HepG2 (cell line): ENCODE measurements around the gene KANSL1. TPM values are rescaled to one million over a fixed set of nuclear protein-coding genes. Genes with fewer than 3 reads are reported as not detected.

Experiments used
- ARID2 ChIP-seq: sonication (generic); formaldehyde crosslinking; IDR thresholded peaks from 2 replicates; pipeline ENCODE4 v1.8.1; 2022; ENCODE audit warnings: mild to moderate bottlenecking, missing genetic modification reagents, borderline replicate concordance
- CBX1 ChIP-seq: IDR thresholded peaks from one replicate; pipeline ENCODE4 v1.6.1; 2016; ENCODE audit warnings: antibody characterized with exemption, low read depth
- CC2D1A ChIP-seq: sonication (generic); formaldehyde crosslinking; IDR thresholded peaks from 2 replicates; pipeline ENCODE4 v1.8.1; 2023; ENCODE audit warnings: mild to moderate bottlenecking, missing genetic modification reagents
- ELF3 ChIP-seq: IDR thresholded peaks from 2 replicates; pipeline ENCODE4 v1.6.1; 2016; ENCODE audit warnings: missing genetic modification reagents, missing compliant biosample characterization
- ETV6 ChIP-seq: sonication (generic); formaldehyde crosslinking; conservative IDR thresholded peaks from 2 replicates; pipeline ENCODE4 v1.4.0; 2020; ENCODE audit warnings: missing genetic modification reagents
- HMG20A ChIP-seq: IDR thresholded peaks from 2 replicates; pipeline ENCODE4 v1.6.1; 2016; ENCODE audit warnings: borderline replicate concordance
- HNRNPUL1 ChIP-seq: fragments of 200-400 bp; formaldehyde crosslinking; IDR thresholded peaks from 2 replicates; pipeline ENCODE4 v1.6.1; 2017; ENCODE audit warnings: low read depth, mild to moderate bottlenecking, low read length, moderate library complexity
- KDM3A ChIP-seq: IDR thresholded peaks from 2 replicates; pipeline ENCODE4 v1.6.1; 2018; ENCODE audit warnings: low read depth, missing compliant biosample characterization
- RAD21 ChIP-seq: fragments of 450-650 bp; formaldehyde crosslinking; IDR thresholded peaks from 2 replicates; pipeline ENCODE4 v1.5.0; 2020; ENCODE audit warnings: mild to moderate bottlenecking
- SCMH1 ChIP-seq: sonication (generic); formaldehyde crosslinking; IDR thresholded peaks from 2 replicates; pipeline ENCODE4 v1.9.0; 2021; ENCODE audit warnings: missing genetic modification reagents, mild to moderate bottlenecking, borderline replicate concordance
- TCF12 ChIP-seq, 2 experiments: fragments of 450-650 bp in 1 of 2; sonication (generic) in 1 of 2; formaldehyde crosslinking in 1 of 2; IDR thresholded peaks; 2 replicates each; pipeline versions ENCODE4 v1.6.1 to v1.8.0; 2017 to 2022; ENCODE audit warnings: antibody characterized with exemption in 1 of 2, mild to moderate bottlenecking in 1 of 2, missing genetic modification reagents in 1 of 2, moderate library complexity in 1 of 2
- XBP1 ChIP-seq: sonication (generic); formaldehyde crosslinking; IDR thresholded peaks from 2 replicates; pipeline ENCODE4 v1.5.0; 2020; ENCODE audit warnings: missing genetic modification reagents
- ZC3H4 ChIP-seq: sonication (generic); formaldehyde crosslinking; IDR thresholded peaks from 2 replicates; pipeline ENCODE4 v1.4.0; 2020; ENCODE audit warnings: missing genetic modification reagents, borderline replicate concordance
- ZFP90 ChIP-seq: sonication (generic); formaldehyde crosslinking; IDR thresholded peaks from 2 replicates; pipeline ENCODE4 v1.8.0; 2022; ENCODE audit warnings: missing genetic modification reagents, mild to moderate bottlenecking, inconsistent platforms, borderline replicate concordance
- ZNF224 ChIP-seq: sonication (generic); formaldehyde crosslinking; IDR thresholded peaks from 2 replicates; pipeline ENCODE4 v1.5.0; 2020; ENCODE audit warnings: mild to moderate bottlenecking, missing genetic modification reagents
- ZNF326 ChIP-seq: sonication (generic); formaldehyde crosslinking; IDR thresholded peaks from 2 replicates; pipeline ENCODE4 v1.4.0; 2020; ENCODE audit warnings: missing genetic modification reagents, borderline replicate concordance
- ZNF547 ChIP-seq: sonication (generic); formaldehyde crosslinking; IDR thresholded peaks from 2 replicates; pipeline ENCODE4 v1.5.1; 2020; ENCODE audit warnings: mild to moderate bottlenecking, missing genetic modification reagents
- ZNF619 ChIP-seq: sonication (generic); formaldehyde crosslinking; IDR thresholded peaks from 2 replicates; pipeline ENCODE4 v1.4.0; 2020; ENCODE audit warnings: mild to moderate bottlenecking, missing genetic modification reagents
- ZNF652 ChIP-seq: IDR thresholded peaks from 2 replicates; pipeline ENCODE4 v1.6.1; 2016; ENCODE audit warnings: low read depth, borderline replicate concordance
- ZSCAN29 ChIP-seq: sonication (generic); formaldehyde crosslinking; conservative IDR thresholded peaks from 2 replicates; pipeline ENCODE4 v1.4.0; 2020; ENCODE audit warnings: mild to moderate bottlenecking, missing genetic modification reagents
- polyA plus RNA-seq, 8 experiments: library from polyadenylated mRNA; depleted of rRNA in 3 of 8; stranded (reverse) in 7 of 8; unstranded in 1 of 8; fragments of >200 nt; fragmentation: Illumina TruSeq in 4 of 8; extraction: Trizol in 4 of 8; gene quantifications; 2 replicates each; pipeline versions ENCODE4 v1.2.1 to v1.2.3, GENCODE V29; 2011 to 2016; ENCODE audit warnings: low read depth in 4 of 8, missing spikeins in 1 of 8, mixed read lengths in 1 of 8; ENCODE audit not compliant: insufficient read depth in 1 of 8
- total RNA-seq, 5 experiments: library from RNA; depleted of rRNA; stranded (reverse); fragments of >200 nt; fragmentation: Illumina TruSeq; extraction: Trizol; gene quantifications; 2 replicates each; pipeline ENCODE4 v1.2.3, GENCODE V29; 2016; ENCODE audit warnings: low read depth in 1 of 5
- TF ChIP-seq, protein P1 (sequence below): sonication (generic); formaldehyde crosslinking; IDR thresholded peaks from 2 replicates; pipeline ENCODE4 v1.8.0; 2022; ENCODE audit warnings: mild to moderate bottlenecking, missing genetic modification reagents
- TF ChIP-seq, protein P2 (sequence below): sonication (generic); formaldehyde crosslinking; IDR thresholded peaks from 2 replicates; pipeline ENCODE4 v1.4.0; 2020; ENCODE audit warnings: mild to moderate bottlenecking, missing genetic modification reagents
- TF ChIP-seq, protein P3 (sequence below): IDR thresholded peaks from 2 replicates; pipeline ENCODE4 v1.6.1; 2016
- TF ChIP-seq, protein P4 (sequence below): sonication (generic); formaldehyde crosslinking; conservative IDR thresholded peaks from 2 replicates; pipeline ENCODE4 v1.4.0; 2020; ENCODE audit warnings: missing genetic modification reagents
- TF ChIP-seq, protein P5 (sequence below): sonication (generic); formaldehyde crosslinking; IDR thresholded peaks from 2 replicates; pipeline ENCODE4 v1.5.0; 2020; ENCODE audit warnings: missing genetic modification reagents

The KANSL1 gene
- total and polyA plus RNA-seq, 2 of the 13 experiments (the other 11 are each of a cell fraction or from before 2014, with no cell fraction given) = 24.0 to 59.6 TPM

DNA sequence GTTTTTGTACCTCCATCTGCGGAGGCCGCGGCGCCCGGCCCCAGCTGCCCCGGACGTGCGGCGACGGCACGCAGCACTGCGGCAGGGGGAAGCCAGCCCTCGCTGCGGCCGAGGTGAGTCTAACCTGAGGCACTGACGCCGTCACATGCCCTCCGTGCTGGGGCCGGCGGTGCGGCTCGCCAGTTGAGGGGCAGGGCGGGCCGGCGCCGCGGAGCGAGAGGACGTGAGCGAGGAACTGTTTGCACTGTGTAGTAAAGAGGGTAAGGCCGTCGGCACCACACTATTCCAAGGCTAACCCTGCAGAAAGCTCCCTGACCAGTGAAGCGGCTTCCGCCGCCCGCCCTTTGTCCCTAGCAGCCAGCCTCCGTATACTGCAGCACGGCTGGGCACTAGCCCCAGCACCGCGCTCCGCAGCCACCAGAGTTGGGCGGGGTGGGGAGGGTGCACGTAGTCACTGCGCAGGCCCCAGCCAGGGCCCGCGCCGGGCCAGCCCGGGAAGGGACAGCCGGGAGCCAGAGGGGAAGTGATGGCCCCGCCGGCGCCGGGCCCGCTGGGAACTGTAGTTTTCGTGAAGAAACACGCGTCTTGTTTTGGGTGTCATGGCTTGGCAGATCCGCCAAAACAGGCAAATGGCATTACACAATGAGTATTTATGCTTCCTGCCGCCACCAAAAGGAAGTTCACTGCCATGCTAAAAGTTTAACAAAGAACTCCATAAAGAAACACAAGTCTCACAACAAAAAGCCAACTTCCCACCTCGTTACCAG is 580 bp upstream of the KANSL1 start (continued):
- TF ChIP-seq CBX1 (no peak), ZNF547 (CRISPR knock-in tag) (peak; percentile 79), SCMH1 (CRISPR knock-in tag) (no peak), KDM3A (no peak; the same call in 1 of the 2 replicates), RAD21 (CRISPR knock-in tag) (no peak; the same call in none of the 2 replicates), TCF12 (IDR thresholded peaks at IDR 0.05) (no peak), TCF12 (CRISPR knock-in tag; IDR thresholded peaks at IDR 0.05) (peak; percentile 67; the same call in 1 of the 2 replicates), ZNF619 (CRISPR knock-in tag) (peak; percentile 79; the same call in 1 of the 2 replicates), ZFP90 (CRISPR knock-in tag) (no peak; the same call in 1 of the 2 replicates), ZNF224 (CRISPR knock-in tag) (peak; percentile 89; the same call in 1 of the 2 replicates), CC2D1A (CRISPR knock-in tag) (no peak), HMG20A (CRISPR knock-in tag) (no peak), ZNF652 (CRISPR knock-in tag) (no peak), ZC3H4 (CRISPR knock-in tag) (peak; percentile 45; the same call in 1 of the 2 replicates), HNRNPUL1 (peak; percentile 43; the same call in 1 of the 2 replicates), ZNF326 (CRISPR knock-in tag) (no peak), ARID2 (CRISPR knock-in tag) (no peak), ELF3 (CRISPR knock-in tag) (peak; percentile 73; the same call in 1 of the 2 replicates), ETV6 (CRISPR knock-in tag) (peak; percentile 83; the same call in 1 of the 2 replicates), ZSCAN29 (peak; percentile 88), XBP1 (CRISPR knock-in tag) (no peak)
- TF ChIP-seq, protein P1, sequence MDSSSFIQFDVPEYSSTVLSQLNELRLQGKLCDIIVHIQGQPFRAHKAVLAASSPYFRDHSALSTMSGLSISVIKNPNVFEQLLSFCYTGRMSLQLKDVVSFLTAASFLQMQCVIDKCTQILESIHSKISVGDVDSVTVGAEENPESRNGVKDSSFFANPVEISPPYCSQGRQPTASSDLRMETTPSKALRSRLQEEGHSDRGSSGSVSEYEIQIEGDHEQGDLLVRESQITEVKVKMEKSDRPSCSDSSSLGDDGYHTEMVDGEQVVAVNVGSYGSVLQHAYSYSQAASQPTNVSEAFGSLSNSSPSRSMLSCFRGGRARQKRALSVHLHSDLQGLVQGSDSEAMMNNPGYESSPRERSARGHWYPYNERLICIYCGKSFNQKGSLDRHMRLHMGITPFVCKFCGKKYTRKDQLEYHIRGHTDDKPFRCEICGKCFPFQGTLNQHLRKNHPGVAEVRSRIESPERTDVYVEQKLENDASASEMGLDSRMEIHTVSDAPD (CRISPR knock-in tag) = peak; percentile 86
- TF ChIP-seq, protein P2, sequence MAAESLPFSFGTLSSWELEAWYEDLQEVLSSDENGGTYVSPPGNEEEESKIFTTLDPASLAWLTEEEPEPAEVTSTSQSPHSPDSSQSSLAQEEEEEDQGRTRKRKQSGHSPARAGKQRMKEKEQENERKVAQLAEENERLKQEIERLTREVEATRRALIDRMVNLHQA (CRISPR knock-in tag) = no peak
- TF ChIP-seq, protein P3, sequence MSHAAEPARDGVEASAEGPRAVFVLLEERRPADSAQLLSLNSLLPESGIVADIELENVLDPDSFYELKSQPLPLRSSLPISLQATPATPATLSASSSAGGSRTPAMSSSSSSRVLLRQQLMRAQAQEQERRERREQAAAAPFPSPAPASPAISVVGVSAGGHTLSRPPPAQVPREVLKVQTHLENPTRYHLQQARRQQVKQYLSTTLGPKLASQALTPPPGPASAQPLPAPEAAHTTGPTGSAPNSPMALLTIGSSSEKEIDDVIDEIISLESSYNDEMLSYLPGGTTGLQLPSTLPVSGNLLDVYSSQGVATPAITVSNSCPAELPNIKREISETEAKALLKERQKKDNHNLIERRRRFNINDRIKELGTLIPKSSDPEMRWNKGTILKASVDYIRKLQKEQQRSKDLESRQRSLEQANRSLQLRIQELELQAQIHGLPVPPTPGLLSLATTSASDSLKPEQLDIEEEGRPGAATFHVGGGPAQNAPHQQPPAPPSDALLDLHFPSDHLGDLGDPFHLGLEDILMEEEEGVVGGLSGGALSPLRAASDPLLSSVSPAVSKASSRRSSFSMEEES (CRISPR knock-in tag) = peak; percentile 50; the same call in 1 of the 2 replicates
- TF ChIP-seq, protein P4, sequence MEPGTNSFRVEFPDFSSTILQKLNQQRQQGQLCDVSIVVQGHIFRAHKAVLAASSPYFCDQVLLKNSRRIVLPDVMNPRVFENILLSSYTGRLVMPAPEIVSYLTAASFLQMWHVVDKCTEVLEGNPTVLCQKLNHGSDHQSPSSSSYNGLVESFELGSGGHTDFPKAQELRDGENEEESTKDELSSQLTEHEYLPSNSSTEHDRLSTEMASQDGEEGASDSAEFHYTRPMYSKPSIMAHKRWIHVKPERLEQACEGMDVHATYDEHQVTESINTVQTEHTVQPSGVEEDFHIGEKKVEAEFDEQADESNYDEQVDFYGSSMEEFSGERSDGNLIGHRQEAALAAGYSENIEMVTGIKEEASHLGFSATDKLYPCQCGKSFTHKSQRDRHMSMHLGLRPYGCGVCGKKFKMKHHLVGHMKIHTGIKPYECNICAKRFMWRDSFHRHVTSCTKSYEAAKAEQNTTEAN (CRISPR knock-in tag) = no peak
- TF ChIP-seq, protein P5, sequence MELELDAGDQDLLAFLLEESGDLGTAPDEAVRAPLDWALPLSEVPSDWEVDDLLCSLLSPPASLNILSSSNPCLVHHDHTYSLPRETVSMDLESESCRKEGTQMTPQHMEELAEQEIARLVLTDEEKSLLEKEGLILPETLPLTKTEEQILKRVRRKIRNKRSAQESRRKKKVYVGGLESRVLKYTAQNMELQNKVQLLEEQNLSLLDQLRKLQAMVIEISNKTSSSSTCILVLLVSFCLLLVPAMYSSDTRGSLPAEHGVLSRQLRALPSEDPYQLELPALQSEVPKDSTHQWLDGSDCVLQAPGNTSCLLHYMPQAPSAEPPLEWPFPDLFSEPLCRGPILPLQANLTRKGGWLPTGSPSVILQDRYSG (CRISPR knock-in tag) = peak; percentile 83
